Erythroblast (primary cell): ENCODE measurements around the gene CTH.

Source experiments
- GATA1 ChIP-seq: IDR thresholded peaks from 2 replicates; pipeline ENCODE4 v1.6.1; 2011; ENCODE audit warnings: low read depth, mild to moderate bottlenecking, control low read depth, low read length, moderate library complexity
- POLR2A ChIP-seq: IDR thresholded peaks from 2 replicates; pipeline ENCODE4 v1.6.1; 2011; ENCODE audit warnings: mild to moderate bottlenecking, low read length

GRCh38 chr1:70462611-70463010 is 51.5 kb downstream of the CTH start:
- TF ChIP-seq POLR2A = no peak
- no peak for TF ChIP-seq GATA1
